Smooth muscle cell (in vitro differentiated cells): ENCODE data around the gene RAB20. TPM values are rescaled to one million over a fixed set of nuclear protein-coding genes. Genes with fewer than 3 reads are reported as not detected.
A peak's percentile ranks its signal among the peaks of the same experiment; 100 is the strongest.
"Not testable (repeated sequence)": the region's sequence is repeated elsewhere in the genome, so short reads cannot be mapped to it uniquely, and the experiment has no call there.

Source experiments
- DNase-seq: peaks from one replicate; lab custom pipeline; 2025; ENCODE audit not compliant: unreplicated experiment; lab: John Stamatoyannopoulos, UW
- H2AFZ ChIP-seq: fragments of 200-600 bp; sonication (generic); 2 replicates; pipeline ENCODE4 v1.6.0; 2016; ENCODE audit warnings: antibody characterized with exemption, low read depth, mild to moderate bottlenecking
- H3F3A ChIP-seq: fragments of 200-600 bp; sonication (generic); 2 replicates; pipeline ENCODE4 v1.6.0; 2017; ENCODE audit warnings: antibody characterized with exemption, low read depth
- H3K27ac ChIP-seq: fragments of 200-600 bp; sonication (generic); 2 replicates; pipeline ENCODE4 v1.5.1; 2016; ENCODE audit warnings: low read depth, mild to moderate bottlenecking
- H3K27me3 ChIP-seq: fragments of 200-600 bp; sonication (generic); 2 replicates; pipeline ENCODE4 v1.6.1; 2016; ENCODE audit warnings: low read depth, mild to moderate bottlenecking
- H3K36me3 ChIP-seq: fragments of 200-600 bp; sonication (generic); 2 replicates; pipeline ENCODE4 v1.5.1; 2016; ENCODE audit warnings: low read depth
- H3K4me1 ChIP-seq: fragments of 200-600 bp; sonication (generic); 2 replicates; pipeline ENCODE4 v1.5.1; 2016; ENCODE audit warnings: low read depth
- H3K4me2 ChIP-seq: fragments of 200-600 bp; sonication (generic); 2 replicates; pipeline ENCODE4 v1.6.0; 2016; ENCODE audit warnings: mild to moderate bottlenecking
- H3K4me3 ChIP-seq: fragments of 200-600 bp; sonication (generic); 2 replicates; pipeline ENCODE4 v1.5.1; 2016; ENCODE audit warnings: mild to moderate bottlenecking
- H3K79me2 ChIP-seq: fragments of 200-600 bp; sonication (generic); 2 replicates; pipeline ENCODE4 v1.6.0; 2016; ENCODE audit warnings: low read depth, mild to moderate bottlenecking
- H3K9ac ChIP-seq: fragments of 200-600 bp; sonication (generic); 2 replicates; pipeline ENCODE4 v1.6.0; 2016; ENCODE audit warnings: low read depth
- H3K9me3 ChIP-seq: fragments of 200-600 bp; sonication (generic); replicated peaks from 2 replicates; pipeline ENCODE4 v1.5.1; 2016; ENCODE audit warnings: low read depth
- H4K20me1 ChIP-seq: fragments of 200-600 bp; sonication (generic); 2 replicates; pipeline ENCODE4 v1.6.0; 2016; ENCODE audit warnings: low read depth
- WGBS: methylation state at CpG from one replicate; pipeline ENCODE4 v1.1.7; 2016; ENCODE audit warnings: low lambda C conversion rate; 5-methylcytosine and 5-hydroxymethylcytosine counted together
- polyA plus RNA-seq: library from polyadenylated mRNA; unstranded; fragments of >200 nt; fragmentation: Nextera tagmentation; extraction: Ambion mirVana; gene quantifications from 2 replicates; pipeline ENCODE4 v1.2.1, GENCODE V29; 2016
- total RNA-seq: library from RNA; depleted of rRNA; stranded (reverse); fragments of >200 nt; gene quantifications from 2 replicates; pipeline ENCODE4 v1.2.3, GENCODE V29; 2014
- TF ChIP-seq, protein P1 (sequence below): fragments of 200-600 bp; sonication (generic); IDR thresholded peaks from 2 replicates; pipeline ENCODE4 v1.5.1; 2017; ENCODE audit warnings: borderline replicate concordance, mild to moderate bottlenecking, antibody characterized with exemption; ENCODE audit not compliant: insufficient read depth, poor library complexity, severe bottlenecking

RAB20 gene, protein sequence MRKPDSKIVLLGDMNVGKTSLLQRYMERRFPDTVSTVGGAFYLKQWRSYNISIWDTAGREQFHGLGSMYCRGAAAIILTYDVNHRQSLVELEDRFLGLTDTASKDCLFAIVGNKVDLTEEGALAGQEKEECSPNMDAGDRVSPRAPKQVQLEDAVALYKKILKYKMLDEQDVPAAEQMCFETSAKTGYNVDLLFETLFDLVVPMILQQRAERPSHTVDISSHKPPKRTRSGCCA
- total RNA-seq (12.6 and 18.0 TPM in 2 replicates), polyA plus RNA-seq (12.9 and 21.8 TPM in 2 replicates)

DNA sequence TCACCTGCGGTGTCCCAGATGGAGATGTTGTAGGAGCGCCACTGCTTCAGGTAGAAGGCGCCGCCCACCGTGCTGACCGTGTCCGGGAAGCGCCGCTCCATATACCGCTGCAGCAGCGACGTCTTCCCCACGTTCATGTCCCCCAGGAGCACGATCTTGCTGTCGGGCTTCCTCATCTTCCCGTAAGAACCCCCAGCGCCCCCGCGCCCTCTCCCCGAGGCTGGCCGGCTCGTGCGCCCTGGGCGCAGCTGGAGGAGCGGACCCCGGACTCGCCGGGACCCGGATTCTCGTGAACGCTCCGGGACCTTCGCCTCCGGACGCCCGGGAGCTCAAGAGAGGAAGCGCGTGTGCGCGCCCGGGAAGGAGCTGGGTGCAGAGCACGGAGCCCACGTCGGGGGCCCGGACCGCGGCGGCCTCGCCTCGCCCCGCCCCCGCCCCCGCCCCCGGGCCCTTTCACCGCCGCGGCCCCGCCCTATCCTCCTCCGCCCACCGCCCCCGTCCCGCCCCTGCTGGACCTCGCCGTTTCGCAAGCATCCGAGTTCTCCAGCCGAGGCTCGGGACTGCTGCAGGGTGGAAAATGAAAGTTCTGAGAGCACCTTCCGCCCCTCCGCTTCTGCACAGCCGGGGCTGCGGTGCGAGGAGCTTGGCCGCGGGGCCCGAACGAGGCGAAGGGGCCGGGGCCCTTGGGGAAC lies at the start of gene RAB20:
Gene RAB20 (minus strand): TSS at position 379 of the 692 bp plus-strand sequence. CDS start 203 bp downstream, at position 176.
- DNase-seq = peak; percentile 55
- Histone ChIP-seq H4K20me1 (peaks cover 18% of the 10 kb centered on the region), H3F3A (peaks cover 13% of the 10 kb centered on the region), H3K36me3 (no peaks in the 10 kb centered on the region), H3K4me3 (peak within 1 kb of the TSS; percentile 82), H2AFZ (peak within 1 kb of the TSS; percentile 93), H3K27me3 (no peaks in the 10 kb centered on the region), H3K27ac (peak within 1 kb of the TSS; percentile 56), H3K4me2 (peak within 1 kb of the TSS; percentile 92), H3K79me2 (peaks cover 42% of the 10 kb centered on the region), H3K9ac (peak within 1 kb of the TSS; percentile 67), H3K4me1 (peaks cover 12% of the 10 kb centered on the region), H3K9me3 (no peaks in the 10 kb centered on the region)
- 2% methylated on average over 54 of the region's 79 CpGs for WGBS
- TF ChIP-seq, protein P1, sequence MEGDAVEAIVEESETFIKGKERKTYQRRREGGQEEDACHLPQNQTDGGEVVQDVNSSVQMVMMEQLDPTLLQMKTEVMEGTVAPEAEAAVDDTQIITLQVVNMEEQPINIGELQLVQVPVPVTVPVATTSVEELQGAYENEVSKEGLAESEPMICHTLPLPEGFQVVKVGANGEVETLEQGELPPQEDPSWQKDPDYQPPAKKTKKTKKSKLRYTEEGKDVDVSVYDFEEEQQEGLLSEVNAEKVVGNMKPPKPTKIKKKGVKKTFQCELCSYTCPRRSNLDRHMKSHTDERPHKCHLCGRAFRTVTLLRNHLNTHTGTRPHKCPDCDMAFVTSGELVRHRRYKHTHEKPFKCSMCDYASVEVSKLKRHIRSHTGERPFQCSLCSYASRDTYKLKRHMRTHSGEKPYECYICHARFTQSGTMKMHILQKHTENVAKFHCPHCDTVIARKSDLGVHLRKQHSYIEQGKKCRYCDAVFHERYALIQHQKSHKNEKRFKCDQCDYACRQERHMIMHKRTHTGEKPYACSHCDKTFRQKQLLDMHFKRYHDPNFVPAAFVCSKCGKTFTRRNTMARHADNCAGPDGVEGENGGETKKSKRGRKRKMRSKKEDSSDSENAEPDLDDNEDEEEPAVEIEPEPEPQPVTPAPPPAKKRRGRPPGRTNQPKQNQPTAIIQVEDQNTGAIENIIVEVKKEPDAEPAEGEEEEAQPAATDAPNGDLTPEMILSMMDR = no peak

DNA sequence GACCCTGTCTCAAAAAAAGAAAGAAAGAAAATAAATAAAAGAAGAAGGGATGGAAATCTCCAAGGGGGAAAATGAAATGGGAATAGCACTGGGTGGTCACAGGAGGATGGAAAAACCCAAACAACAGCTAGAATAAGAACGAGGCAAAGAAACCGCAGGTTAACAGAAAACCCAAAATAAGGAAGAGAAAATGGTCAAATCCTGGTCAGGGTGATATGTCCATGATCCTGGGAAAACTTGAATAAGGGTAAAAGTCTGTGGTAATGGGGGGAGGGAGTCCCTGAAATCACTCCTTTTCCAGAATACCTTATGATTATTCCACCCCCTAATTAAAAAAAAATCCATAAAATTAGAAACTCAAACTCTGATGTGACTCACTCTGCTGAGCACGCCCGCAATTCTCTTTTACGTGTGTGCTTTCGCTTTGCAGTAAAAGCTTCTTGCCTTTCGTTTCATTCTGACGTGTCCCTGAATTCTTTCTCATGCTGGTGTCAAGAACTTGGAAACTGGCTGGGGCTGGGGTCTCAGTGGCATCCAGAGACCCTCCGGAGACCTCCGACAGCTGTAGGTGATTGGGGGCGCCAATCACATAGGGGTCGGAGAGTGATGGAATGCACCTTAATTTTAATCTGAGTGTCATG lies 49.6 kb upstream of the RAB20 start:
- WGBS = 81% methylated on average over 12 of the region's 12 CpGs

DNA sequence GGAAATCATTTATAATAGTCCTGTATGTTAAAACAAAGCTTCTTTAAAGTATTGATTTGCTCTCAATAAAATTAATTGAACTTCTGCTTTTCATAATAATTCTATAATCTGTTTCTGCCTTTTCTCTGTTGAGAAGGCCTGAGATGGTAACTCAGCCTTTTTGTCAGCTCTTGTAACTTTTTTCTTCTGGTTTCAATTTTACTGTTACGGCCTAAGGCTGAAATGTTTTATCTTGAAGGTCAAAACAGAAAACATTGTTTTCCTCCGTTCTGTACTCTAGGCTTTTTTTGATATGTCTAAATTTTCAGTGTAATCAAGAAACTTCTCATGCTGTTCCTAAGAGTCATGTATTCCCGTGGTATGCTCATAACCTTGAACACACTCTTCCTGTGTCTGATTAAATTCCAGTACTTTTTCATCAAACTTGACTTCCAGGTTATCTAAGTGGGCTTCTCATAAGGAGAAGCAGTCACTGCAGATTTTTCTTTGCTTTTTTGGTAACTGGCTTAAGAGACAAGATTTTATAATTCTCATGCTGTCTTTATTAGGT lies 46.2 kb upstream of the RAB20 start:
- no peaks in the 10 kb centered on the region for H3F3A ChIP-seq
- no peaks in the 10 kb centered on the region for H3K27me3 ChIP-seq
- H3K27ac ChIP-seq = no peak overlapping the region
- H3K9ac ChIP-seq = no peak overlapping the region
- H3K79me2 ChIP-seq = no peaks in the 10 kb centered on the region
- H3K4me1 ChIP-seq = no peaks in the 10 kb centered on the region
- TF ChIP-seq, protein P1 = no peak
- no peak overlapping the region for H2AFZ ChIP-seq
- H3K36me3 ChIP-seq = no peaks in the 10 kb centered on the region
- no peak overlapping the region for H3K4me2 ChIP-seq
- no peak overlapping the region for H3K4me3 ChIP-seq
- no peak for DNase-seq
- WGBS = 86% methylated on average over 3 of the region's 3 CpGs
- H3K9me3 ChIP-seq = no peaks in the 10 kb centered on the region
- no peaks in the 10 kb centered on the region for H4K20me1 ChIP-seq

More for the DNA sequence above, 49.6 kb upstream of the RAB20 start:
- H4K20me1 ChIP-seq = no peaks in the 10 kb centered on the region
- H3K36me3 ChIP-seq = no peaks in the 10 kb centered on the region
- H3F3A ChIP-seq = no peaks in the 10 kb centered on the region
- H3K9ac ChIP-seq = no peak overlapping the region
- no peak overlapping the region for H3K4me3 ChIP-seq
- no peaks in the 10 kb centered on the region for H3K9me3 ChIP-seq
- no peak overlapping the region for H3K4me2 ChIP-seq
- no peaks in the 10 kb centered on the region for H3K4me1 ChIP-seq
- peak overlapping the region; percentile 71 for H3K27ac ChIP-seq
- H3K27me3 ChIP-seq = no peaks in the 10 kb centered on the region
- H3K79me2 ChIP-seq = peaks cover 4% of the 10 kb centered on the region
- no peak for DNase-seq
- TF ChIP-seq, protein P1 = no peak
- no peak overlapping the region for H2AFZ ChIP-seq

DNA sequence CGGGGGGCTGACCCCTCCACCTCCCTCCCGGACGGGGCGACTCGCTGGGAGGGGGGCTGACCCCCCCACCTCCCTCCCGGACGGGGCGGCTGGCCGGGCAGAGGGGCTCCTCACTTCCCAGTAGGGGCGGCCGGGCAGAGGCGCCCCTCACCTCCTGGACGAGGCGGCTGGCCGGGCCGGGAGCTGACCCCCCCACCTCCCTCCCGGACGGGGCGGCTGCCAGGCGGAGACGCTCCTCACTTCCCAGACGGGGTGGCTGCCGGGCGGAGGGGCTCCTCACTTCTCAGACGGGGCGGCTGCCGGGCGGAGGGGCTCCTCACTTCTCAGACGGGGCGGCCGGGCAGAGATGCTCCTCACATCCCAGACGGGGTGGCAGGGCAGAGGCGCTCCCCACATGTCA lies 44.8 kb upstream of the RAB20 start:
- not testable (repeated sequence) for H3F3A ChIP-seq, DNase-seq, H3K27me3 ChIP-seq, H3K9me3 ChIP-seq, H2AFZ ChIP-seq, H3K27ac ChIP-seq, H3K9ac ChIP-seq, H3K79me2 ChIP-seq, H4K20me1 ChIP-seq, H3K4me2 ChIP-seq, H3K4me1 ChIP-seq, H3K36me3 ChIP-seq, H3K4me3 ChIP-seq
- whole genome bisulfite sequencing = 98% methylated on average over 9 of the region's 33 CpGs
